Duodenal mucosa (tissue), 2 donors: ENCODE data around the gene RCOR2.

Source experiments
- H3K27ac ChIP-seq: one replicate; pipeline ENCODE4 v1.7.0; 2013; ENCODE audit warnings: low read depth, low read length
- H3K27me3 ChIP-seq, 2 donors: one replicate each; pipeline ENCODE4 v1.7.0; 2013; ENCODE audit warnings: low read length in 2 of 2, control low read depth in 1 of 2; ENCODE audit not compliant: insufficient read depth in 2 of 2, control insufficient read depth in 1 of 2
- H3K36me3 ChIP-seq, 2 donors: one replicate each; pipeline ENCODE4 v1.7.0; 2013; ENCODE audit warnings: low read length in 2 of 2, control low read depth in 1 of 2; ENCODE audit not compliant: insufficient read depth in 2 of 2, control insufficient read depth in 1 of 2
- H3K4me1 ChIP-seq, 2 donors: one replicate each; pipeline ENCODE4 v1.7.0; 2013; ENCODE audit warnings: low read length in 2 of 2, control low read depth in 1 of 2; ENCODE audit not compliant: insufficient read depth in 2 of 2, control insufficient read depth in 1 of 2
- H3K4me3 ChIP-seq, 2 donors: one replicate each; pipeline ENCODE4 v1.7.0; 2013; ENCODE audit warnings: low read length in 2 of 2, low read depth in 1 of 2
- H3K9ac ChIP-seq, 2 donors: one replicate each; pipeline ENCODE4 v1.7.0; 2013; ENCODE audit warnings: low read length in 2 of 2, low read depth in 1 of 2
- H3K9me3 ChIP-seq, 2 donors: one replicate each; pipeline ENCODE4 v1.7.0; 2013; ENCODE audit warnings: low read length in 2 of 2, control low read depth in 1 of 2; ENCODE audit not compliant: control insufficient read depth in 1 of 2

Gene RCOR2

DNA sequence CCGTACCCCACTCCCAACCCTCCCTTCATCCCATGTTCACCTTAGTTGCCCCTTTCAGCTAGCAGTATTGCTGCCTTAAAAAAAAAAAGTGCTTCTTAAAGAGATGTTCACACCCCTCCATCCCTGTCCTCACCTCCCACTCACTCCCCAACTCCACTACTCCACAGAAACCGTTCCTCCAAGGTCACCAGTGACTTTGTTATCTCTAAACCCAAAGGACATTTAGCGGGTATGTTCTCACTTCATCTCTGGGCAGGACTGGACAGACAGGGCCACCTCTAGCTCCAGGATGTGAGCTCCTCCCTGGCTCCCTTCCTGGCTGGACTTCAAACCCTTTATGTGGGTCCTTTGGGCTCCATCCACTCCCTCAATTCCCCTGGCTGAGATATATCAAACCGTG lies 6.4 kb upstream of the RCOR2 start:
- Histone ChIP-seq H3K36me3 (no peaks in the 10 kb centered on the region), H3K9ac (no peak overlapping the region), H3K27ac (no peak overlapping the region), H3K9me3 (no peaks in the 10 kb centered on the region), H3K4me3 (no peak overlapping the region), H3K27me3 (no peaks in the 10 kb centered on the region), H3K4me1 (peaks cover 34 to 35% of the 10 kb centered on the region in 2 donors)

DNA sequence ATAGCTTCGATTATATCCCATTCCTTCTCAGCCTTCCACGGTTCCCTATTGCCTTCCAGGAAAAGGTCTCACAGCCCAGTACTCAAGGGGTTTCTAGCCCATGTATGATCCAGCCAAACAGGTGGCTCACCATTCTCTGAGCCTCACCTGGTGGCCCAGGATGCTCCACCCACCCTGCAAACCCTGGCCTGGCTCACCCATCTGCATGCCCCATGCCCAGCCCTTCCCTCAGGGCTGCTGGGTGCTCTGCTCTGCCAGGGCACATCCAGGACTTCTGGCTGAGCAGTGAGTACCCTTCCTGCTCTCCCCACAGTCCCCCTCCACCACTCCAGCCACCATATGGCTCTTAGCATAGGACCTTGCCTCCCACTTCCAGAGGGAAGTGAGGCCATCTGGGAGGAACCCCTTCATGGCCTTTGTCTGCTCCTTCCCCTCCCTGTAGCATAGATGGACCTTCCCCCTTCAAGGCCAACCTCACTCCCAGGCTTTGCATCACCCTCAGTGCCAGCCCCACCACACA lies 5.8 kb upstream of the RCOR2 start:
- Histone ChIP-seq H3K4me3 (no peak overlapping the region), H3K9me3 (no peaks in the 10 kb centered on the region), H3K27ac (no peak overlapping the region), H3K27me3 (no peaks in the 10 kb centered on the region), H3K9ac (no peak overlapping the region), H3K36me3 (no peaks in the 10 kb centered on the region), H3K4me1 (peaks cover 38 to 41% of the 10 kb centered on the region in 2 donors)

- peak overlapping the region in 1 of 2 donors; percentile 46 for H3K4me3 ChIP-seq
- H3K27ac ChIP-seq = no peak overlapping the region
- no peaks in the 10 kb centered on the region for H3K9me3 ChIP-seq
- H3K4me1 ChIP-seq = peaks cover 43 to 54% of the 10 kb centered on the region in 2 donors
- H3K9ac ChIP-seq = peak overlapping the region in 1 of 2 donors; percentile 10
- no peaks in the 10 kb centered on the region for H3K36me3 ChIP-seq
- no peaks in the 10 kb centered on the region for H3K27me3 ChIP-seq
Observed at GRCh38 chr11:63920939-63921417, 4.0 kb upstream of the RCOR2 start.

- H3K4me3 ChIP-seq = peak overlapping the region; percentile 46 to 55
- H3K27ac ChIP-seq = peak overlapping the region; percentile 65
- H3K27me3 ChIP-seq = no peaks in the 10 kb centered on the region
- no peaks in the 10 kb centered on the region for H3K36me3 ChIP-seq
- H3K4me1 ChIP-seq = peaks cover 43 to 58% of the 10 kb centered on the region in 2 donors
- H3K9me3 ChIP-seq = no peaks in the 10 kb centered on the region
- H3K9ac ChIP-seq = peak overlapping the region; percentile 54 to 59
Observed at GRCh38 chr11:63920126-63920938, 3.4 kb upstream of the RCOR2 start.

GRCh38 chr11:63919267-63920125 lies 2.5 kb upstream of the RCOR2 start:
- peak overlapping the region; percentile 65 for H3K27ac ChIP-seq
- H3K9ac ChIP-seq = peak overlapping the region; percentile 54 to 59
- H3K9me3 ChIP-seq = no peaks in the 10 kb centered on the region
- H3K4me1 ChIP-seq = peaks cover 43 to 58% of the 10 kb centered on the region in 2 donors
- H3K27me3 ChIP-seq = no peaks in the 10 kb centered on the region
- no peaks in the 10 kb centered on the region for H3K36me3 ChIP-seq
- H3K4me3 ChIP-seq = peak overlapping the region; percentile 46 to 55

DNA sequence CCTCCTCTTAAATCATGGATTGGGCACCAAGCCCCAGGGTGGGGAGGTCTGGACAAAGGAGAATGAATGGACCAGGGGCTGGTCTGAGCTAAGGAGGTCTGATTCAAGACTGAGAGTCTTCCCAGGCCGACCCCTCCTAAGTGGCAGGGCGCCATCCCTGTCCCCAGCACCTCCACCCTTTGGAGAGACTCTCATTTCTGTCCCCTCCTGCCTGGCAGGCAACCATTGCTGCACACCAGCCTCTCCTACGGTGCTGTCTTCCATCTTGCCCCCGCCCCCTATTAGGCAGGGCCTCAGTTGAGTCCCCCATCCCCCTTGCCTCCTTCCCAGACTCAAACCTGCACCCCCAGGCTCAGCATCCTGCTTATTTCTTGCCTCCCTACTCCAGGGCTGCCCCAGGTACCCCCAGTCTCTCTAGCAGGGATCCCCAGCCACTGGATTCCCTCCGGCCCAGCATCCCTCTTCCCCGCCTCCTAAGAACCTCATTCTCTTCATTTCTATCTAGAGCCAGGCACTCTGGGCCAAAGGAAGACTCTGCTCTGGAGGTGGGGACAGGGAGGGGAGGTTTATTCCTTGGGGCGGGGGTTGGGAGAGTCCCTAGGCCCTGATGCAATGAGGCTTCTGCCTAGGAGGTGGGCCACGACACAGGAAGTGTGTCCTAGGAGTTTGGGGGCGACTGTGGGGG lies 1.7 kb upstream of the RCOR2 start:
- Histone ChIP-seq H3K27me3 (no peaks in the 10 kb centered on the region), H3K27ac (peak overlapping the region; percentile 50), H3K4me3 (peak overlapping the region; percentile 16 to 66), H3K9me3 (no peaks in the 10 kb centered on the region), H3K9ac (peak overlapping the region; percentile 6 to 54), H3K36me3 (no peaks in the 10 kb centered on the region), H3K4me1 (peaks cover 43 to 58% of the 10 kb centered on the region in 2 donors)

- peak overlapping the region; percentile 56 to 72 for H3K9ac ChIP-seq
- peaks cover 37 to 53% of the 10 kb centered on the region in 2 donors for H3K4me1 ChIP-seq
Observed at GRCh38 chr11:63917692-63918506, 935 bp upstream of the RCOR2 start.

GRCh38 chr11:63915961-63916836 lies 765 bp downstream of the RCOR2 start:
- Histone ChIP-seq H3K4me3 (peak overlapping the region; percentile 72), H3K36me3 (no peaks in the 10 kb centered on the region), H3K9me3 (no peaks in the 10 kb centered on the region), H3K27me3 (no peaks in the 10 kb centered on the region), H3K4me1 (peaks cover 33 to 46% of the 10 kb centered on the region in 2 donors), H3K9ac (peak overlapping the region in 1 of 2 donors; percentile 47), H3K27ac (no peak overlapping the region)

More at GRCh38 chr11:63917692-63918506, 935 bp upstream of the RCOR2 start:
- Histone ChIP-seq H3K4me3 (peak overlapping the region; percentile 62 to 66), H3K36me3 (no peaks in the 10 kb centered on the region), H3K27ac (peak overlapping the region; percentile 62), H3K9me3 (no peaks in the 10 kb centered on the region), H3K27me3 (no peaks in the 10 kb centered on the region)
